Body of pancreas (tissue), 4 donors: ENCODE results near the gene CPT1B. TPM values are rescaled to one million over a fixed set of nuclear protein-coding genes. Genes with fewer than 3 reads are reported as not detected.

Experiments
- ATAC-seq: fragments of 150-250 bp; one replicate; pipeline ENCODE4 v1.9.1; 2016
- DNase-seq, 4 donors: peaks; one replicate each; pipeline ENCODE4 v3.0.0-alpha.2; 2019
- H3K27ac ChIP-seq, 4 donors: fragments of 200-600 bp; sonication (generic); 1 replicate in 3 of 4; 2 replicates in 1 of 4; pipeline versions ENCODE4 v1.5.1 to v1.6.1; 2016 to 2019; ENCODE audit warnings: mild to moderate bottlenecking in 1 of 4, mixed read lengths in 1 of 4, moderate library complexity in 1 of 4
- H3K27me3 ChIP-seq, 2 donors: fragments of 200-600 bp; sonication (generic); one replicate each; pipeline ENCODE4 v1.6.0; 2016; ENCODE audit warnings: mild to moderate bottlenecking in 1 of 2
- H3K36me3 ChIP-seq, 2 donors: fragments of 200-600 bp; sonication (generic); replicated peaks in 1 of 2; 2 replicates each; pipeline ENCODE4 v1.5.1; 2016; ENCODE audit warnings: low read depth in 2 of 2; ENCODE audit not compliant: insufficient read depth in 1 of 2
- H3K4me1 ChIP-seq: fragments of 200-600 bp; sonication (generic); one replicate; pipeline ENCODE4 v1.6.0; 2016
- H3K4me3 ChIP-seq, 2 donors: fragments of 200-600 bp; sonication (generic); 1 replicate in 1 of 2; 2 replicates in 1 of 2; pipeline ENCODE4 v1.5.1; 2016 to 2019
- H3K9me3 ChIP-seq, 3 donors: fragments of 200-600 bp; sonication (generic); 1 replicate in 2 of 3; 2 replicates in 1 of 3; pipeline ENCODE4 v1.5.1; 2016
- CTCF ChIP-seq, 7 experiments: fragments of 450-650 bp in 4 of 7; fragments of 200-600 bp in 3 of 7; sonication (generic) in 3 of 7; IDR thresholded peaks; one replicate each; pipeline ENCODE4 v1.5.1; 2016 to 2019; ENCODE audit warnings: antibody characterized with exemption in 7 of 7
- POLR2A ChIP-seq, 3 donors: fragments of 450-650 bp; IDR thresholded peaks; one replicate each; pipeline ENCODE4 v1.6.1; 2016; ENCODE audit warnings: antibody characterized with exemption in 3 of 3, mild to moderate bottlenecking in 2 of 3
- WGBS, 2 donors: methylation state at CpG; one replicate each; pipeline ENCODE4 v1.1.5; 2017; 5-methylcytosine and 5-hydroxymethylcytosine counted together
- intact Hi-C: fragments of 100-400 bp; cut with DNase I; formaldehyde crosslinking; loops from one replicate; pipeline ENCODE4 v1.15.1; 2023
- total RNA-seq, 2 donors: library from RNA; depleted of rRNA; stranded (reverse); fragments of >200 nt; gene quantifications; one replicate each; pipeline ENCODE4 v1.1.0, GENCODE V29; 2016

The CPT1B gene
- total RNA-seq, 2 donors from 2014 or later: 8.3 to 34.9 TPM

- Histone ChIP-seq H3K27me3 (peaks cover 0 to 21% of the 10 kb centered on the region in 2 donors), H3K36me3 (no peaks in the 10 kb centered on the region), H3K27ac (peak overlapping the region; percentile 70 to 90 (median 82)), H3K9me3 (no peaks in the 10 kb centered on the region), H3K4me1 (peaks cover 42% of the 10 kb centered on the region), H3K4me3 (peak overlapping the region in 1 of 2 donors; percentile 17)
- ATAC-seq (peak; percentile 65), DNase-seq (peak; percentile 73 to 83 (median 82))
- no peak for TF ChIP-seq CTCF (IDR thresholded peaks at IDR 0.05)
- TF ChIP-seq POLR2A (IDR thresholded peaks at IDR 0.05): peak in 2 of 3 donors; percentile 39 to 48
- 2 to 5% methylated on average over 16 to 53 of the region's 56 CpGs for WGBS, 2 donors
- intact Hi-C loops: no loop called here
Observed at GRCh38 chr22:50531962-50532674, 46.1 kb downstream of the CPT1B start.

DNA sequence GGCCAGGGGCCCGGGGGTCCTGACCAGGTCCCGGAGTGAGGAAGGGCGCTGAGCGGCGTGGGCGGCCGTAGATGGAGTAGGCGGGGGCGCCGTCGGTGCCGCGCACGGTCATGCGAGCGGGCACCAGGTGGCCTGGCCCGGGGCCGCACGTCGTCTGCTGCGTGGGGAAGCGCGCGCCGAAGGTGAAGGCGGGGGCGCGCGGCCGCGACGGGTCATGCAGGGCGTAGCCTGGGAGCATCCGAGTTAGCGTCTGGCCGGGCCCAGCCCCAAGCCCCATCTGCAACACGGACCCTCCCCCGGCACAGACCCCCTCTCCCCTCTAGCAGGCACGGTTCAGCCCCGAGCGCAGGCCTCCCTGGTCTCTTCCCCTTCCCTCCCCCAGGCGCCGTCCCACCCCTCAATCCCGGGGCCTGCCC, 46.7 kb downstream of the CPT1B start:
- H3K4me1 ChIP-seq: peaks cover 48% of the 10 kb centered on the region
- WGBS, 2 donors: 2 to 7% methylated on average over 3 to 37 of the region's 44 CpGs

DNA sequence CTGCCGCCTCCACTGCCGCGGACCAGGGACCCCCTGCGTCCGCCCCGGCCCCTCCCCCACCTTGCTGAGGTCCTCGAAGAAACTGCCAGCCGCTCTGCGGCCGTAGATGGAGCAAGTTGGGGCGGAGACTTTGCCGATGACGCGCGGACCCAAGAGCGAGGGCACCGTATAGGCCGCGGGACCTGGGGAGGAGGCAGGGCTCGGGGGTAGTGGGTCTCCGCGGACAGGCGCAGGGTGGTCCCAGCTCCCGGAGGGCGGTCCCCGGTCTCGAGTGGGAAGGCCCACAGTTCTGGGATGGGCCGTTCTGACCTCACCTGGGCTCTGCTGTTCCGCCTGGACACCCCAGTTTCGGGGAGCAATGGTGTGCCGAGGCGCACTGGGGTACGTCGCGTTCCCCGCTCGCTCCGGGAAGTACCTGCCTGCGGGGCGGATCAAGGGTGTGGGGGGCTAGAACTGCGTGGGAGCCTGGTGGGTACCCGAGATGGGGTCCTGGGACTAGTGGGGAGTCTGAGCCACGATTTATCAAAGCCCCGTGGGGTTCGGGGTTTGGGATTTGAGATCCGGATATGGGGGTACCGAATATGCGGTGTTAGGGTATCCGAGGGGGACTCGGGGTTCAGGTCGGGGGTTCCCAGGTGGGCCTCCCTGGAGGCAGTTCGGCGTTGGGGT, 47.2 kb downstream of the CPT1B start:
- TF ChIP-seq CTCF (IDR thresholded peaks at IDR 0.05): no peak
- peak in 2 of 3 donors; percentile 50 to 77 for TF ChIP-seq POLR2A (IDR thresholded peaks at IDR 0.05)
- 3 to 7% methylated on average over 22 to 52 of the region's 53 CpGs for WGBS, 2 donors
- peak overlapping the region; percentile 70 to 90 (median 82) for H3K27ac ChIP-seq
- no peaks in the 10 kb centered on the region for H3K9me3 ChIP-seq
- ATAC-seq: peak; percentile 45
- no peaks in the 10 kb centered on the region for H3K36me3 ChIP-seq
- no peak overlapping the region for H3K4me3 ChIP-seq
- peaks cover 53% of the 10 kb centered on the region for H3K4me1 ChIP-seq
- DNase-seq: peak; percentile 72 to 86 (median 80)
- peaks cover 0 to 21% of the 10 kb centered on the region in 2 donors for H3K27me3 ChIP-seq
- intact Hi-C loops: no loop called here

More for the DNA sequence above, 46.7 kb downstream of the CPT1B start:
- Histone ChIP-seq H3K27me3 (peaks cover 0 to 21% of the 10 kb centered on the region in 2 donors), H3K4me3 (peak overlapping the region in 1 of 2 donors; percentile 17), H3K27ac (peak overlapping the region; percentile 70 to 90 (median 82)), H3K36me3 (no peaks in the 10 kb centered on the region), H3K9me3 (no peaks in the 10 kb centered on the region)
- intact Hi-C loops: no loop called here
- ATAC-seq (peak; percentile 31), DNase-seq (peak in 3 of 4 donors; percentile 50 to 58 (median 50))
- TF ChIP-seq CTCF (IDR thresholded peaks at IDR 0.05) (no peak), POLR2A (IDR thresholded peaks at IDR 0.05) (peak in 1 of 3 donors; percentile 11)

- H3K27ac ChIP-seq: peak overlapping the region; percentile 70 to 90 (median 82)
- no peak overlapping the region for H3K4me3 ChIP-seq
- no peaks in the 10 kb centered on the region for H3K9me3 ChIP-seq
- TF ChIP-seq POLR2A (IDR thresholded peaks at IDR 0.05): peak in 1 of 3 donors; percentile 19
- no peak for TF ChIP-seq CTCF (IDR thresholded peaks at IDR 0.05)
- peaks cover 54% of the 10 kb centered on the region for H3K4me1 ChIP-seq
- DNase-seq (peak in 1 of 4 donors; percentile 43), ATAC-seq (no peak)
- intact Hi-C loops: no loop called here
- no peaks in the 10 kb centered on the region for H3K36me3 ChIP-seq
- H3K27me3 ChIP-seq: peaks cover 0 to 21% of the 10 kb centered on the region in 2 donors
- WGBS, 2 donors: 4% methylated on average over 21 of the region's 21 CpGs; no CpG with 5 or more reads in 1 of the 2 donors
Observed at GRCh38 chr22:50530580-50530876, 47.7 kb downstream of the CPT1B start.
